Panc1 (cell line): ENCODE data around the gene TAF11. TPM values are rescaled to one million over a fixed set of nuclear protein-coding genes. Genes with fewer than 3 reads are reported as not detected.
"Not testable (repeated sequence)": the region's sequence is repeated elsewhere in the genome, so short reads cannot be mapped to it uniquely, and the experiment has no call there.

ENCODE experiments used
- ATAC-seq: fragments of 200-7000 bp; cut with Tn5 transposase; 2 replicates; pipeline ENCODE4 v1.9.1; 2020; ENCODE audit warnings: mild to moderate bottlenecking, moderate library complexity
- BruUV-seq: library from RNA; stranded (reverse); fragments of 400-500 nt; replicated peaks from 2 replicates; lab custom pipeline; 2021; lab: Mats Ljungman, UMichigan
- CTCF ChIA-PET: fragments of 300-600 bp; sonication (Branson Sonifier 250); formaldehyde crosslinking; loops from one replicate; lab custom pipeline; 2022; ENCODE audit warnings: antibody characterized with exemption; lab: Charles Lee
- POLR2A ChIA-PET: fragments of 300-600 bp; sonication (Branson Sonifier 250); formaldehyde crosslinking; loops from one replicate; lab custom pipeline; 2022; ENCODE audit warnings: antibody characterized with exemption; lab: Charles Lee
- DNase-seq: peaks from one replicate; pipeline ENCODE4 v3.0.0-alpha.2; 2010; ENCODE audit warnings: low read depth, low spot score
- H3K27ac ChIP-seq: 2 replicates; pipeline ENCODE4 v1.5.1; 2011; ENCODE audit warnings: mild to moderate bottlenecking, low read length, inconsistent platforms
- H3K27me3 ChIP-seq: fragments of 200-500 bp; sonication (Bioruptor generic); 2 replicates; pipeline ENCODE4 v1.6.0; 2014; ENCODE audit warnings: low read length, inconsistent platforms; ENCODE audit not compliant: control insufficient read depth, insufficient read depth
- H3K36me3 ChIP-seq: fragments of 200-500 bp; sonication (Bioruptor generic); 2 replicates; pipeline ENCODE4 v1.5.1; 2014; ENCODE audit warnings: inconsistent platforms, mild to moderate bottlenecking, low read length, moderate library complexity; ENCODE audit not compliant: control insufficient read depth, insufficient read depth
- H3K4me1 ChIP-seq: 2 replicates; pipeline ENCODE4 v1.5.1; 2011; ENCODE audit warnings: inconsistent platforms, mild to moderate bottlenecking, low read length, moderate library complexity; ENCODE audit not compliant: control insufficient read depth, insufficient read depth
- H3K4me3 ChIP-seq, 2 experiments: 2 replicates each; pipeline ENCODE4 v1.5.1; 2011 to 2012; ENCODE audit warnings: low read depth in 2 of 2, low read length in 2 of 2, mild to moderate bottlenecking in 2 of 2, inconsistent platforms in 1 of 2, moderate library complexity in 1 of 2
- H3K9me3 ChIP-seq: fragments of 200-500 bp; sonication (Bioruptor generic); 2 replicates; pipeline ENCODE4 v1.5.1; 2014; ENCODE audit warnings: low read depth, mild to moderate bottlenecking, inconsistent platforms, low read length, moderate library complexity; ENCODE audit not compliant: control insufficient read depth, insufficient read depth
- CTCF ChIP-seq: fragments of 450-650 bp; IDR thresholded peaks from 2 replicates; pipeline ENCODE4 v1.5.1; 2017; ENCODE audit warnings: mild to moderate bottlenecking
- POLR2AphosphoS5 ChIP-seq: IDR thresholded peaks from 2 replicates; pipeline ENCODE4 v1.6.1; 2012; ENCODE audit warnings: mild to moderate bottlenecking, low read depth, low read length, moderate library complexity
- REST ChIP-seq, 2 experiments: IDR thresholded peaks; 2 replicates each; pipeline ENCODE4 v1.6.1; 2011 to 2012; ENCODE audit warnings: low read depth in 2 of 2, control low read depth in 1 of 2, low read length in 1 of 2, mild to moderate bottlenecking in 1 of 2, moderate library complexity in 1 of 2; ENCODE audit not compliant: insufficient read depth in 1 of 2
- SIN3A ChIP-seq: IDR thresholded peaks from 2 replicates; pipeline ENCODE4 v1.6.1; 2012; ENCODE audit warnings: low read depth, mild to moderate bottlenecking, low read length, moderate library complexity, borderline replicate concordance; ENCODE audit not compliant: insufficient read depth
- TCF7L2 ChIP-seq: IDR thresholded peaks from 2 replicates; pipeline ENCODE4 v1.6.1; 2011; ENCODE audit warnings: mild to moderate bottlenecking, low read depth, low read length, inconsistent platforms
- in situ Hi-C: cut with HindIII; loops from 2 replicates; pipeline ENCODE4 v1.10.0; 2016; ENCODE audit warnings: low sequenced_read_pairs, low pct_unique_long_range_greater_than_20kb
- intact Hi-C: fragments of 100-400 bp; cut with micrococcal nuclease; formaldehyde crosslinking; loops from one replicate; pipeline ENCODE4 v1.10.0; 2022; ENCODE audit not compliant: unreplicated experiment
- total RNA-seq: library from RNA; stranded (reverse); gene quantifications from one replicate; pipeline ENCODE4 v1.2.1, GENCODE V29; 2021; ENCODE audit not compliant: unreplicated experiment

TAF11 gene
- total RNA-seq, 1 experiment from 2014 or later = 25.3 TPM

- Histone ChIP-seq H3K4me3 (no peak overlapping the region), H3K36me3 (peaks cover 8% of the 10 kb centered on the region), H3K27ac (no peak overlapping the region), H3K9me3 (no peaks in the 10 kb centered on the region), H3K27me3 (no peaks in the 10 kb centered on the region), H3K4me1 (no peaks in the 10 kb centered on the region)
- BruUV-seq = no TSS peak
- ChIA-PET CTCF (no interaction called here), POLR2A (no interaction called here)
- in situ Hi-C loops = no loop called here
- intact Hi-C loops = no loop called here
- DNase-seq (no peak), ATAC-seq (no peak)
- TF ChIP-seq POLR2AphosphoS5 (no peak), REST (IDR thresholded peaks at IDR 0.05; ENCODE audit: insufficient read depth in 1 of 2, low read depth in 2 of 2, low read length in 1 of 2) (no peak), SIN3A (no peak), TCF7L2 (no peak), CTCF (no peak)
Observed at GRCh38 chr6:34851361-34851760, 36.5 kb downstream of the TAF11 start.

GRCh38 chr6:34849066-34849465 lies 38.8 kb downstream of the TAF11 start:
- in situ Hi-C loops, H3K4me1 ChIP-seq, H3K9me3 ChIP-seq, POLR2A ChIA-PET, H3K4me3 ChIP-seq, intact Hi-C loops, DNase-seq, ATAC-seq, BruUV-seq, H3K36me3 ChIP-seq, H3K27ac ChIP-seq, CTCF ChIA-PET, H3K27me3 ChIP-seq: not testable (repeated sequence)

GRCh38 chr6:34839666-34840352 lies 48.0 kb downstream of the TAF11 start:
- no TSS peak for BruUV-seq
- ChIA-PET CTCF (no interaction called here), POLR2A (no interaction called here)
- Histone ChIP-seq H3K9me3 (no peaks in the 10 kb centered on the region), H3K4me3 (no peak overlapping the region), H3K4me1 (no peaks in the 10 kb centered on the region), H3K27me3 (no peaks in the 10 kb centered on the region), H3K36me3 (peaks cover 3% of the 10 kb centered on the region), H3K27ac (no peak overlapping the region)
- in situ Hi-C loops = no loop called here
- no peak for TF ChIP-seq SIN3A
- TF ChIP-seq REST (IDR thresholded peaks at IDR 0.05; ENCODE audit: insufficient read depth in 1 of 2, low read depth in 2 of 2, low read length in 1 of 2) = no peak
- no peak for TF ChIP-seq TCF7L2
- no peak for TF ChIP-seq CTCF
- no peak for TF ChIP-seq POLR2AphosphoS5
- no peak for ATAC-seq
- DNase-seq = no peak
- intact Hi-C loops = no loop called here
